ENCODE data around the gene ANKRD39. TPM values are rescaled to one million over a fixed set of nuclear protein-coding genes. Genes with fewer than 3 reads are reported as not detected.
A peak's percentile ranks its signal among the peaks of the same experiment; 100 is the strongest.

Gene ANKRD39
- total RNA-seq, 1 donor from 2014 or later: 14.9 TPM

- H3K36me3 Mint-ChIP-seq (ENCODE audit: low read depth, unreplicated experiment): peaks cover 8% of the 10 kb centered on the region
- peaks cover 70% of the 10 kb centered on the region for H3K4me1 Mint-ChIP-seq (ENCODE audit: unreplicated experiment)
- peaks cover 24% of the 10 kb centered on the region for H3K27me3 Mint-ChIP-seq (ENCODE audit: unreplicated experiment)
- no peak overlapping the region for H3K4me3 Mint-ChIP-seq (ENCODE audit: unreplicated experiment)
- peak overlapping the region; percentile 99 for H3K27ac Mint-ChIP-seq (ENCODE audit: unreplicated experiment)
- no peaks in the 10 kb centered on the region for H3K9me3 Mint-ChIP-seq (ENCODE audit: unreplicated experiment)
- DNase-seq (ENCODE audit: low spot score): no peak
- TF ChIP-seq CTCF (IDR thresholded peaks at IDR 0.05; ENCODE audit: unreplicated experiment): no peak
Observed at GRCh38 chr2:96875498-96876268, 17.9 kb upstream of the ANKRD39 start.

- H3K36me3 Mint-ChIP-seq (ENCODE audit: low read depth, unreplicated experiment): peaks cover 12% of the 10 kb centered on the region
- H3K4me1 Mint-ChIP-seq (ENCODE audit: unreplicated experiment): peaks cover 66% of the 10 kb centered on the region
- no peak for DNase-seq (ENCODE audit: low spot score)
- peak overlapping the region; percentile 99 for H3K27ac Mint-ChIP-seq (ENCODE audit: unreplicated experiment)
- no peak for TF ChIP-seq CTCF (IDR thresholded peaks at IDR 0.05; ENCODE audit: unreplicated experiment)
- H3K9me3 Mint-ChIP-seq (ENCODE audit: unreplicated experiment): no peaks in the 10 kb centered on the region
- H3K4me3 Mint-ChIP-seq (ENCODE audit: unreplicated experiment): peak overlapping the region; percentile 83
- H3K27me3 Mint-ChIP-seq (ENCODE audit: unreplicated experiment): peaks cover 23% of the 10 kb centered on the region
Observed at GRCh38 chr2:96874198-96874831, 16.5 kb upstream of the ANKRD39 start.

GRCh38 chr2:96873651-96874096 is 15.9 kb upstream of the ANKRD39 start:
- Mint-ChIP-seq H3K36me3 (ENCODE audit: low read depth, unreplicated experiment) (peaks cover 12% of the 10 kb centered on the region), H3K9me3 (ENCODE audit: unreplicated experiment) (no peaks in the 10 kb centered on the region), H3K4me3 (ENCODE audit: unreplicated experiment) (peak overlapping the region; percentile 89), H3K4me1 (ENCODE audit: unreplicated experiment) (peaks cover 62% of the 10 kb centered on the region), H3K27me3 (ENCODE audit: unreplicated experiment) (peaks cover 21% of the 10 kb centered on the region), H3K27ac (ENCODE audit: unreplicated experiment) (peak overlapping the region; percentile 99)
- peak; percentile 64 for DNase-seq (ENCODE audit: low spot score)
- TF ChIP-seq CTCF (IDR thresholded peaks at IDR 0.05; ENCODE audit: unreplicated experiment): no peak

- TF ChIP-seq CTCF (IDR thresholded peaks at IDR 0.05; ENCODE audit: unreplicated experiment): no peak
- Mint-ChIP-seq H3K36me3 (ENCODE audit: low read depth, unreplicated experiment) (peaks cover 17% of the 10 kb centered on the region), H3K9me3 (ENCODE audit: unreplicated experiment) (no peaks in the 10 kb centered on the region), H3K4me1 (ENCODE audit: unreplicated experiment) (peaks cover 59% of the 10 kb centered on the region), H3K27me3 (ENCODE audit: unreplicated experiment) (peaks cover 23% of the 10 kb centered on the region), H3K27ac (ENCODE audit: unreplicated experiment) (peak overlapping the region; percentile 99), H3K4me3 (ENCODE audit: unreplicated experiment) (peak overlapping the region; percentile 89)
- DNase-seq (ENCODE audit: low spot score): no peak
Observed at GRCh38 chr2:96872591-96873349, 15.0 kb upstream of the ANKRD39 start.

All from endothelial cell (in vitro differentiated cells).